Ishikawa (cell line): Measurements from ENCODE around the gene PDE7B.

ENCODE experiments used
- CREB1 ChIP-seq: IDR thresholded peaks from 2 replicates; pipeline ENCODE4 v1.6.1; 2012; ENCODE audit warnings: low read depth
- EP300 ChIP-seq: IDR thresholded peaks from 2 replicates; pipeline ENCODE4 v1.6.1; 2012; ENCODE audit warnings: borderline replicate concordance
- MAX ChIP-seq: IDR thresholded peaks from 2 replicates; pipeline ENCODE4 v1.6.1; 2012
- NFIC ChIP-seq: IDR thresholded peaks from 2 replicates; pipeline ENCODE4 v1.6.1; 2012
- RAD21 ChIP-seq: IDR thresholded peaks from 2 replicates; pipeline ENCODE4 v1.6.1; 2012; ENCODE audit warnings: low read depth
- TEAD4 ChIP-seq: IDR thresholded peaks from 2 replicates; pipeline ENCODE4 v1.6.1; 2012
- ZBTB7A ChIP-seq: IDR thresholded peaks from 2 replicates; pipeline ENCODE4 v1.6.1; 2012; ENCODE audit warnings: low read depth

DNA sequence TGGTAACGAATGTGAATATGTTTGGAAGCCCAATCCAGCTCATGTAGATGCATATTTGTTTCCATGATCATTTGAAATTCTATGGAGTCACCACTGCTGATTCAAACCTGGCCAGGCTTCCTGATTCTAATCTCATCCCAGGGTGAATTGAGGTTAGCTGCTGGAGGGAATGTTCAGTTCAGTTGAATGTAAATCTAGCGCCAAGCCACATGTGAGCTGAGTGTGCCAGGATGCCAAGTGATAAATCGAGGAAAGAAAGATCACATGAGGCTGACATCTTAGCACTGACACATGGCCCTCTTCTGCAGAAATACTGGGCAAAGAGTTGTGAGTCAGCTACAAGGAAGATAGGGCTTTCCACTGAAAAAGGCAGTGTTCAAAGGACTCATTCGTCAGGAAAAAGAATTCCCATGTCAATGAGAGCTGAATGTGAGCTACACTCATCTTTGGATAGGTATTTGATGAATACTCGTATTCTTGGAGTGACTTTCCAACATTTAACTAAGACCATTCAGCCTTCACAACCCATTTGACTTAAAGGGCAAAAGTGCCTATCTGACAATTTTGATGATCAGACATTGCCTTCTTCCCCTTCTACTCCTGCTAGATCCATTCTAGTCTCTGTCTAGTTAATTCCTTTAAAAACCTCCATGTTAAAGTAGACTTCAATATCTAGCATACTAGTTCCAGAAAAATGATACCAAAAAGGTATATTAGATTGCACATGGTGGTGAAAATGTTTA lies 226.5 kb downstream of the PDE7B start:
- TF ChIP-seq NFIC (no peak), MAX (no peak), RAD21 (no peak), TEAD4 (no peak), EP300 (no peak), CREB1 (no peak), ZBTB7A (no peak)
